Adrenal gland (tissue), 12 donors: ENCODE results near the gene SLC27A5. TPM values are rescaled to one million over a fixed set of nuclear protein-coding genes. Genes with fewer than 3 reads are reported as not detected.

ENCODE experiments used
- DNase-seq, 7 donors: peaks; one replicate each; pipeline ENCODE4 v3.0.0-alpha.2; 2019 to 2020
- H3K27ac ChIP-seq, 5 donors: fragments of 200-600 bp; sonication (generic) in 4 of 5; 1 replicate in 3 of 5; 2 replicates in 2 of 5; pipeline versions ENCODE4 v1.5.1 to v1.8.0; 2016 to 2020; ENCODE audit warnings: mild to moderate bottlenecking in 1 of 5
- H3K27me3 ChIP-seq: fragments of 200-600 bp; 2 replicates; pipeline ENCODE4 v1.8.0; 2021
- H3K36me3 ChIP-seq, 2 donors: fragments of 200-600 bp; replicated peaks in 1 of 2; 1 replicate in 1 of 2; 2 replicates in 1 of 2; pipeline versions ENCODE4 v1.5.1 to v1.8.0; 2018 to 2022
- H3K4me1 ChIP-seq, 2 donors: fragments of 200-600 bp; replicated peaks in 1 of 2; 1 replicate in 1 of 2; 2 replicates in 1 of 2; pipeline versions ENCODE4 v1.5.1 to v1.8.0; 2018 to 2021
- H3K4me3 ChIP-seq, 4 donors: fragments of 200-600 bp; sonication (generic) in 3 of 4; one replicate each; pipeline ENCODE4 v1.5.1; 2016 to 2018
- H3K9me3 ChIP-seq, 3 donors: fragments of 200-600 bp; sonication (generic) in 1 of 3; replicated peaks in 1 of 3; 1 replicate in 2 of 3; 2 replicates in 1 of 3; pipeline versions ENCODE4 v1.5.1 to v1.8.0; 2016 to 2021
- CTCF ChIP-seq, 6 experiments: fragments of 450-650 bp in 4 of 6; fragments of 200-600 bp in 2 of 6; sonication (generic) in 1 of 6; IDR thresholded peaks; 1 replicate in 5 of 6; 2 replicates in 1 of 6; pipeline versions ENCODE4 v1.5.1 to v1.8.0; 2016 to 2021; ENCODE audit warnings: antibody characterized with exemption in 6 of 6, mild to moderate bottlenecking in 2 of 6, moderate library complexity in 1 of 6
- POLR2A ChIP-seq, 2 donors: fragments of 450-650 bp; IDR thresholded peaks; one replicate each; pipeline ENCODE4 v1.6.1; 2017; ENCODE audit warnings: antibody characterized with exemption in 2 of 2, mild to moderate bottlenecking in 2 of 2, moderate library complexity in 1 of 2
- WGBS, 4 donors: extraction: QIAGEN DNeasy Blood & Tissue Kit in 2 of 4; methylation state at CpG; one replicate each; pipeline versions ENCODE4 v1.1.5 to v1.1.7; 2013 to 2017; 5-methylcytosine and 5-hydroxymethylcytosine counted together
- intact Hi-C, 2 donors: fragments of 100-400 bp; cut with DNase I; formaldehyde crosslinking; loops; one replicate each; pipeline versions ENCODE4 v1.14.1 to v1.15.0; 2022 to 2023
- polyA plus RNA-seq, 3 donors: library from polyadenylated mRNA; stranded (reverse); fragments of 200-250 nt in 2 of 3; fragments of 350-450 nt in 1 of 3; fragmentation: Illumina TruSeq in 1 of 3; extraction: RNeasy Lipid Tissue Mini Kit (QIAGEN cat#74804) in 1 of 3; gene quantifications; one replicate each; pipeline ENCODE4 v1.2.3, GENCODE V29; 2013 to 2014
- total RNA-seq, 9 donors: library from RNA; depleted of rRNA in 4 of 9; stranded (reverse); fragments of >200 nt in 4 of 9; fragments of 120-200 nt in 1 of 9; fragmentation: NEBNext Ultra II Directional in 1 of 9; extraction: Animal tissue kit (Norgen Biotek cat#: 25700) in 1 of 9; gene quantifications; one replicate each; pipeline versions ENCODE4 v1.1.0 to v1.2.4, GENCODE V29; 2013 to 2023
- donor health status: healthy with polysubstance abuse.
- donor health status: Bipolar disorder and iron deficiency.
- donor health status: DM: yes; HTN: yes; CAD: no.
- donor health status: DM: no; HTN: no; CAD: no.
- donor health status: DM: no; HTN: no; CAD: no.
- donor health status: DM: yes; HTN: yes; CAD: no.

Gene SLC27A5
- total and polyA plus RNA-seq, 12 donors, result 3.8 to 18.3 (median 9.1) TPM

- DNase-seq, result peak; percentile 58 to 85 (median 75)
- Histone ChIP-seq H3K36me3 (peaks cover 0 to 16% of the 10 kb centered on the region in 2 donors), H3K9me3 (no peaks in the 10 kb centered on the region), H3K4me1 (peaks cover 24 to 31% of the 10 kb centered on the region in 2 donors), H3K27ac (peak overlapping the region; percentile 78 to 98 (median 94)), H3K4me3 (peak overlapping the region; percentile 22 to 82 (median 38)), H3K27me3 (no peaks in the 10 kb centered on the region)
- intact Hi-C loops, result no loop called here
- 0% methylated on average over 10 to 14 of the region's 14 CpGs; no CpG with 5 or more reads in 1 of the 4 donors for WGBS, 4 donors
- TF ChIP-seq CTCF (IDR thresholded peaks at IDR 0.05) (peak in 3 of 6 experiments; percentile 43 to 78 (median 70)), POLR2A (IDR thresholded peaks at IDR 0.05) (no peak)
These were observed 7.2 kb upstream of the SLC27A5 start for GRCh38 chr19:58519087-58519354.

GRCh38 chr19:58518256-58519086, 6.7 kb upstream of the SLC27A5 start:
- intact Hi-C loops, result no loop called here
- peaks cover 28 to 36% of the 10 kb centered on the region in 2 donors for H3K4me1 ChIP-seq
- 5 to 7% (median 7%) methylated on average over 14 to 22 of the region's 22 CpGs for WGBS, 4 donors

GRCh38 chr19:58516964-58517833, 5.4 kb upstream of the SLC27A5 start:
- Histone ChIP-seq H3K4me3 (no peak overlapping the region), H3K36me3 (peaks cover 0 to 16% of the 10 kb centered on the region in 2 donors), H3K27ac (no peak overlapping the region), H3K9me3 (no peaks in the 10 kb centered on the region), H3K27me3 (no peaks in the 10 kb centered on the region), H3K4me1 (peaks cover 28 to 37% of the 10 kb centered on the region in 2 donors)
- intact Hi-C loops, result no loop called here
- TF ChIP-seq CTCF (IDR thresholded peaks at IDR 0.05), result no peak
- no peak for TF ChIP-seq POLR2A (IDR thresholded peaks at IDR 0.05)
- 91 to 93% (median 92%) methylated on average over 23 to 65 of the region's 65 CpGs for WGBS, 4 donors
- DNase-seq, result peak in 2 of 7 donors; percentile 22 to 40

More at GRCh38 chr19:58518256-58519086, 6.7 kb upstream of the SLC27A5 start:
- Histone ChIP-seq H3K9me3 (no peaks in the 10 kb centered on the region), H3K27me3 (no peaks in the 10 kb centered on the region), H3K36me3 (peaks cover 0 to 16% of the 10 kb centered on the region in 2 donors), H3K27ac (peak overlapping the region; percentile 78 to 98 (median 94)), H3K4me3 (peak overlapping the region in 3 of 4 donors; percentile 38 to 82 (median 38))
- TF ChIP-seq POLR2A (IDR thresholded peaks at IDR 0.05), result no peak
- TF ChIP-seq CTCF (IDR thresholded peaks at IDR 0.05), result peak in 2 of 6 experiments; percentile 53 to 69
- peak in 1 of 7 donors; percentile 12 for DNase-seq

GRCh38 chr19:58516246-58516836, 4.5 kb upstream of the SLC27A5 start:
- intact Hi-C loops, result no loop called here
- H3K27ac ChIP-seq, result no peak overlapping the region
- no peaks in the 10 kb centered on the region for H3K9me3 ChIP-seq
- H3K27me3 ChIP-seq, result no peaks in the 10 kb centered on the region
- H3K4me3 ChIP-seq, result no peak overlapping the region
- peaks cover 0 to 16% of the 10 kb centered on the region in 2 donors for H3K36me3 ChIP-seq
- TF ChIP-seq CTCF (IDR thresholded peaks at IDR 0.05) (no peak), POLR2A (IDR thresholded peaks at IDR 0.05) (no peak)
- WGBS, 4 donors, result 84 to 87% (median 85%) methylated on average over 6 to 25 of the region's 25 CpGs
- peaks cover 28 to 37% of the 10 kb centered on the region in 2 donors for H3K4me1 ChIP-seq
- peak in 1 of 7 donors; percentile 27 for DNase-seq
